ENCODE data around the gene SLC6A2.

The SLC6A2 gene

DNA sequence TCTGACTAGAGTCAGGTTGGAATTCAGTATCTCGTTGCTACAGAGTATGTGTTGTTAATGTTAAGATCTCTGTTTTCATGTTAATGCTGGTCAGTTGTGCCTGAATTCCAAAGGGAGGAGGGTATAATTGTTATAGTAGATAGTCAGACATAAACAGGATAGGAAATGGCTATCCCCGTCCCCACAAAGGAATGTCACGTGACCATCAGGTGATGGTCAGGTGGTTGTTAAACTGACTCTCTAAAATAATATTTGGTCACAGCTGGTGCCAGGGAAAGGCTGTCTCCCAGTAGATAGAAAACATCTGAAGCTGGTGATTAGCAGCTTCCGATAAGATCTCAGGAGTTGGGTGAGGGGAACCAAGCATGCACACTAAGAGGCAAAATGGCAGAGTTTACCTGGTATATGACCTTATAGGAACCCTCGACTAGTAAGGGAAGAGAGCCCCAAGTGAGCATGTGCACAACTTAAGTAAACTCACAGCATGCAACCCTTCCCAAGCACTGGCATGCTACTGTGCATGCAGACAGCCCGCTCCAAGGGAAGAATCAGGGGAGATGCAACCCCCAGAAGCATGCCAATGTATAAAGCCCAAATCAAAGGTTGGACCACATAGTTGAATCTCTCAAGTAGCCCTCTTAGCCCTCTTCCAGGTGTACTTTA, 27.4 kb upstream of the SLC6A2 start:
- H3K4me2 ChIP-seq (ENCODE audit: low read depth, low read length): no peak overlapping the region
- H3K9me2 ChIP-seq (replicated peaks; ENCODE audit: insufficient read depth, low read length): no peaks in the 10 kb centered on the region
- H3F3A ChIP-seq (ENCODE audit: insufficient read depth, low read length): no peaks in the 10 kb centered on the region
- TF ChIP-seq EZH2phosphoT487 (IDR thresholded peaks at IDR 0.05; ENCODE audit: low read length): no peak
- TF ChIP-seq CTCF (IDR thresholded peaks at IDR 0.05; ENCODE audit: low read length): no peak
- no peak for TF ChIP-seq EZH2 (optimal IDR thresholded peaks at IDR 0.05; ENCODE audit: low read depth, low read length)
- no peak overlapping the region for H3K27ac ChIP-seq (ENCODE audit: low read length)
- H3K4me3 ChIP-seq (ENCODE audit: low read length): no peak overlapping the region
- no peak overlapping the region for H2AFZ ChIP-seq (ENCODE audit: low read length)
- H3K79me2 ChIP-seq (ENCODE audit: low read length): no peaks in the 10 kb centered on the region
- no peak overlapping the region for H3K9ac ChIP-seq (ENCODE audit: low read length)
- no peaks in the 10 kb centered on the region for H3K36me3 ChIP-seq (replicated peaks; ENCODE audit: insufficient read depth, low read length)
- H3K27me3 ChIP-seq (replicated peaks; ENCODE audit: insufficient read depth, low read length): no peaks in the 10 kb centered on the region
- DNase-seq: no peak
- H3K4me1 ChIP-seq (ENCODE audit: low read length): no peaks in the 10 kb centered on the region
- no peaks in the 10 kb centered on the region for H3K9me3 ChIP-seq (replicated peaks; ENCODE audit: insufficient read depth, low read length)
- no peaks in the 10 kb centered on the region for H4K20me1 ChIP-seq (ENCODE audit: insufficient read depth, low read length)

DNA sequence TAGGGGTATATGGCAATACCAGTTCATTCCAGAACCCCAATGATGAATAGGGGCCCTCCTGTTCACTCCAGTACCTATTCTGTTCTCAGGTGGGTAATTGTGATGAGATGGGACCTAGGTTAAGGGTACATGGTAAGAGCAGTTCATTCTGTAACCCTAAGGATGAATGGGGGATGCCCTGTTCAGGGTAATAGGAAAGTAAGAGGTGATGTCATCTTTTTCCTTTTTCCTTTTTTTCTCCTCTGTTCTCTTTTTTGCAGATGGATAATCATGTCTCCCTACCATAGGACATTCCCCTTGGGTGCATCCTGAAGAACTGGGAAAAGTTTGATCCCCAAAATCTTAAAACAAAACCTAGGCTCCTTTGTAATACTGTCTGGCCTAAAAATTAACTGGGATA, 25.0 kb upstream of the SLC6A2 start:
- H3K9me2 ChIP-seq (replicated peaks; ENCODE audit: insufficient read depth, low read length): no peaks in the 10 kb centered on the region
- H3F3A ChIP-seq (ENCODE audit: insufficient read depth, low read length): no peaks in the 10 kb centered on the region
- TF ChIP-seq EZH2 (optimal IDR thresholded peaks at IDR 0.05; ENCODE audit: low read depth, low read length) (no peak), EZH2phosphoT487 (IDR thresholded peaks at IDR 0.05; ENCODE audit: low read length) (no peak), CTCF (IDR thresholded peaks at IDR 0.05; ENCODE audit: low read length) (no peak)
- H3K4me3 ChIP-seq (ENCODE audit: low read length): no peak overlapping the region
- no peak overlapping the region for H3K4me2 ChIP-seq (ENCODE audit: low read depth, low read length)
- no peak overlapping the region for H3K27ac ChIP-seq (ENCODE audit: low read length)
- no peak overlapping the region for H3K9ac ChIP-seq (ENCODE audit: low read length)
- H2AFZ ChIP-seq (ENCODE audit: low read length): no peak overlapping the region
- no peaks in the 10 kb centered on the region for H3K4me1 ChIP-seq (ENCODE audit: low read length)
- H3K36me3 ChIP-seq (replicated peaks; ENCODE audit: insufficient read depth, low read length): no peaks in the 10 kb centered on the region
- no peaks in the 10 kb centered on the region for H3K27me3 ChIP-seq (replicated peaks; ENCODE audit: insufficient read depth, low read length)
- no peaks in the 10 kb centered on the region for H3K9me3 ChIP-seq (replicated peaks; ENCODE audit: insufficient read depth, low read length)
- no peak for DNase-seq
- H3K79me2 ChIP-seq (ENCODE audit: low read length): no peaks in the 10 kb centered on the region
- no peaks in the 10 kb centered on the region for H4K20me1 ChIP-seq (ENCODE audit: insufficient read depth, low read length)

- H2AFZ ChIP-seq (ENCODE audit: low read length): no peak overlapping the region
These were observed 23.5 kb upstream of the SLC6A2 start for GRCh38 chr16:55632259-55632658.

More at GRCh38 chr16:55632259-55632658, 23.5 kb upstream of the SLC6A2 start:
- Histone ChIP-seq H3F3A (ENCODE audit: insufficient read depth, low read length) (no peaks in the 10 kb centered on the region), H3K4me2 (ENCODE audit: low read depth, low read length) (no peak overlapping the region), H3K27me3 (replicated peaks; ENCODE audit: insufficient read depth, low read length) (no peaks in the 10 kb centered on the region), H4K20me1 (ENCODE audit: insufficient read depth, low read length) (no peaks in the 10 kb centered on the region), H3K4me3 (ENCODE audit: low read length) (no peak overlapping the region), H3K27ac (ENCODE audit: low read length) (no peak overlapping the region), H3K9me3 (replicated peaks; ENCODE audit: insufficient read depth, low read length) (no peaks in the 10 kb centered on the region), H3K9ac (ENCODE audit: low read length) (no peak overlapping the region), H3K9me2 (replicated peaks; ENCODE audit: insufficient read depth, low read length) (no peaks in the 10 kb centered on the region), H3K36me3 (replicated peaks; ENCODE audit: insufficient read depth, low read length) (no peaks in the 10 kb centered on the region), H3K79me2 (ENCODE audit: low read length) (no peaks in the 10 kb centered on the region), H3K4me1 (ENCODE audit: low read length) (no peaks in the 10 kb centered on the region)
- TF ChIP-seq EZH2phosphoT487 (IDR thresholded peaks at IDR 0.05; ENCODE audit: low read length) (no peak), EZH2 (optimal IDR thresholded peaks at IDR 0.05; ENCODE audit: low read depth, low read length) (no peak), CTCF (IDR thresholded peaks at IDR 0.05; ENCODE audit: low read length) (no peak)
- no peak for DNase-seq
